GM12892 (cell line): ENCODE data around the gene CDKL2.

ENCODE experiments used
- DNase-seq: peaks from one replicate; pipeline ENCODE4 v3.0.0; 2011; ENCODE audit not compliant: insufficient read length
- FAIRE-seq: peaks from 2 replicates; lab custom pipeline; 2011; peaks lifted over from hg19 to GRCh38; lab: Jason Lieb, UNC
- POLR2A ChIP-seq: IDR thresholded peaks from 2 replicates; pipeline ENCODE4 v1.6.1; 2011; ENCODE audit warnings: low read depth, low read length, control low read depth
- POLR2AphosphoS5 ChIP-seq: IDR thresholded peaks from 2 replicates; pipeline ENCODE4 v1.6.1; 2011; ENCODE audit warnings: low read depth, low read length, control low read depth
- TAF1 ChIP-seq: IDR thresholded peaks from 2 replicates; pipeline ENCODE4 v1.6.1; 2011; ENCODE audit warnings: low read depth, mild to moderate bottlenecking, control low read depth, low read length, borderline replicate concordance

CDKL2 gene

DNA sequence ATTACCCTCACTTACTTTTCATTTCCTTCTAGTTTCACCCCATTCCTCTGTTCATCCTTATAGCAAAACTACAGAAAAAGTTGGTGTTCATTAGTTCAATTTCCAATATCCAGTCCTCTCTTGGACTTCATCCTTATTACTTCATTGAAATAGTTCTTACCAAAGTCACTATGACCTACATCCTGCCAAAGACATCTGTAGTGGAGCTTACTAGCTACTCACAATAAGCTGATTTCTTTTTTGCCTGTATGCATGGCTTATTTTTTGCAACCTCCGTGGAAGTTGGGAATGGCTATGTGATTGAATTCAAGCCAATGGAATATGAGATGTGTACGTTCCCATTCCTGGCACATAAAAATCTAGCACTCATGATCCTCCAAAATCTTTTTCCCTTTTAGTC lies 4.6 kb upstream of the CDKL2 start:
- FAIRE-seq = no peak
- TF ChIP-seq POLR2AphosphoS5 = no peak
- no peak for TF ChIP-seq TAF1
- no peak for TF ChIP-seq POLR2A

DNA sequence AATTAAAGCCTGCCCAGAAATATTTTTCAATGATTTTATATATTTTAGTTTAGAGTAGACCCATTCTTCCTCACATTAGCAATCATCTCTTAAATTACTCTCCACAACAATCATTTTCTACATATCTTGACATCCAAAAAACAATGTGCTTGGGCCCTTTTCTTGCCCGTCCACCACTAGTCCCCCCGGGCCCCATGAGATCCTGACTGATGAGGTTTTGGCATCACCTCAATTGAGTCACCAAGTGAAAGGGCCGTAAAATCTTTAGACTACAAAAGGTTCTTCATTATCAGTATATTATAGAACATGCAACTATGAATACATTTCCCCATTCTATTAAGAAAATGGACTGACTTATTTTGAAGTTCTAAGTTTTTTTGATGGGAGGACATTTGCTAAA lies 4.0 kb upstream of the CDKL2 start:
- TF ChIP-seq TAF1 = no peak
- no peak for TF ChIP-seq POLR2A
- no peak for TF ChIP-seq POLR2AphosphoS5
- no peak for FAIRE-seq
- no peak for DNase-seq

More for the DNA sequence above, 4.6 kb upstream of the CDKL2 start:
- no peak for DNase-seq

DNA sequence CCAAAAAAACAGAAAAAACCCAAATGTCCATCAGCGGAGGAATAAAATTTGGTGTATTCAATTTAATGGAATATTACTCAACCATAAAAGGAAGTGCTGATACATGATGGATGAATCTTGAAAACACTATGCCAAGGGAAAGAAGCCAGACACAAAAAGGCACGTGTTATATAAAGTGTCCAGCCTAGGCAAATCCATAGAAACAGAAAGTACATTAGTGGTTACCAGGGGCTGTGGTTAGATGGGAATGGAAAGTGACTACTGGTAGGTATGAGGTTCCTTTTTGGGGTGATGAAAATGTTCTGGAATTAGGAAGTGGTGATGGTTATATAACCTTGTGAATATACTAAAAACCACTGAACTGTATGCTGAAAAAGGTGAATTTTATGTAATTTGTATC lies 3.5 kb upstream of the CDKL2 start:
- no peak for FAIRE-seq
- no peak for TF ChIP-seq POLR2AphosphoS5
- no peak for TF ChIP-seq TAF1
- no peak for DNase-seq

DNA sequence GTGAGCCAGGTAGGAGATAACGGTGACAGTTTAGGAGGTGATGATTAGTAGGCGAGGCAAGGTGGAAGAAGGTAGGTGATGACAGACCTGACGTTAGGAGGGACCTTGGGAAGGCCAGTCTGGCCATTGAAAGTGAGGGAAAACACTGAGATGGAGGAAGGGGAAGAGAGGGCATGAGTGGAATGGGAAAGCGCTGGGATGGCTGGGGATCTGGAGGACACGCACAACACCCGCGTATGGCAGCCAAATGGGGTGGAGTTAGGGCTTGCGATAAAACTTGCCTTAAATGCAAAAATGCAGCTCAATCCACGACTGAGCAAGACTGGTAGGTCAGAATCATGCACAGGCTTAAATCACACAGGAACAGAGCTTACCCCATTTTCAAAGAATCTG lies 605 bp upstream of the CDKL2 start:
- TF ChIP-seq TAF1 = no peak
- TF ChIP-seq POLR2A = no peak
- no peak for TF ChIP-seq POLR2AphosphoS5
- DNase-seq (no peak), FAIRE-seq (no peak)

DNA sequence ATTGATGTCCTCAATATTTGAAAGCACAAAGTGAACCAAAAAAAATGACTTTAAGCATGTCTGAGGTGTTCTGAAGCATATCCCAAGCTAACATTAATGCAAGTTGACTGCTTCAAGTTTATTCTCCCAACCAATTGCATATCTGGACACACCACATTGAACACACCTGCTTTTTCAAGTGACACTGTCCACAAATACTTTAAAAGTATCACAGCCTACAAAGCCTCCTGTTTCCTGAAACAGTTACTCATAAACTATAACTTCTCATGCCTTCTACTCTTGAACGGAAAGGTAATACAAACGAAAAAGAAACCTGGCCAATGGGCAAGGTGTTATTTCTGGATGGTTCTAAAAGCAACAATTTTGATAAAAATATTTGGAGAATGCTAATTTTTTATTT lies 1.1 kb downstream of the CDKL2 start:
- FAIRE-seq (no peak), DNase-seq (no peak)
- TF ChIP-seq POLR2AphosphoS5 (no peak), TAF1 (no peak), POLR2A (no peak)

DNA sequence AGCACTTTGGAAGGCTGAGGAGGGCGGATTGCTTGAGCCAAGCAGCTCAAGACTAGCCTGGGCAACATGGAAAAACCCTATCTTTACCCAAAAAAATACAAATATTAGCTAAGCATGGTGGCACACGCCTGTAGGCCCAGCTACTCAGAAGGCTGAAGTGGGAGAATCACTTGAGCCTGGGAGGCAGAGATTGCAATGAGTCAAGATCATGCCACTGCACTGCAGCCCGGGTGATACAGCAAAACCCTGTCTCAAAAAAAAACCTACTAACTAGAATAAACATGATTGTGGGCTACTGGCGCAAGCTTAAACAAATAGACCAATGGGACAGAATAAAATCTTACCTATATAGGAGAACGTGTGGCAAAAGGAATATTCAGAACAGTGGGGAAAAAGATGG lies 7.3 kb downstream of the CDKL2 start:
- TF ChIP-seq POLR2A (no peak), POLR2AphosphoS5 (no peak), TAF1 (no peak)
- FAIRE-seq (no peak), DNase-seq (no peak)

DNA sequence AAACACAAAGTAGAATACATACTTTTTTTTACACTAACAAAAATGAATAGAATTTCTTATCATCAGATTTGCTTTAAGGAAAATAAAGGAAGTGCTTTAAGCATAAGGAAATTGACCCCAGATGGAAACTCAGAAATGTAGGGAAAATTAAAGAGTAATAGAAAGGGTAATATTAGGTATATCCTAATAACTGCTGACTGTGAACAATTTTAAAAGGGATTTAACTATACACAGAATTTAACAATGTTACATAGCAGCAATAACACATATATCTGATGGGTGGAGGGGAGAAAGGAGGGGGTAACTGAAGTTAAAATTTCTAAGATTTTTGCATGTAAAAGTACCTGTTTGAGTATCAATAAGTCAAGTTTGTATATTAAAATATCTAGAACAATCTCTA lies 8.6 kb downstream of the CDKL2 start:
- TF ChIP-seq POLR2A (no peak), TAF1 (no peak), POLR2AphosphoS5 (no peak)
- no peak for DNase-seq
- no peak for FAIRE-seq

DNA sequence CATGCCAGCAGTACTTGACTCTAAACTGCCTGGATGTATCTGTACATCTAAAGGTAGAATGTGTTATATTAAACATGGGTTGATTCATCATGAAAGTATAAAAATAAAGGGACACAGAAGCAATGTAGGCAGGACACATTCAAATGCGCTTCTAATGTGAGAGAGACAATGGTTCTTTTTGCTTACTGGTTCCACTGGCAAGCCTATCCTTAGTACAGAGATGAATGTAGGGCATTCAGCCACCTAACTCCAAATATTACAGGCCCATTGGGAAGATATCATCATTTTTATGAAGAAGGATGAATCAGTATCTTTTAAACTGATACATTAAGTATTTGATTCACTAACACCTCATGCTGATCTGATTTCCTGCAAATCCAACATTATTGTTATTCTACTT lies 18.0 kb downstream of the CDKL2 start:
- TF ChIP-seq TAF1 = no peak
- FAIRE-seq (no peak), DNase-seq (no peak)

DNA sequence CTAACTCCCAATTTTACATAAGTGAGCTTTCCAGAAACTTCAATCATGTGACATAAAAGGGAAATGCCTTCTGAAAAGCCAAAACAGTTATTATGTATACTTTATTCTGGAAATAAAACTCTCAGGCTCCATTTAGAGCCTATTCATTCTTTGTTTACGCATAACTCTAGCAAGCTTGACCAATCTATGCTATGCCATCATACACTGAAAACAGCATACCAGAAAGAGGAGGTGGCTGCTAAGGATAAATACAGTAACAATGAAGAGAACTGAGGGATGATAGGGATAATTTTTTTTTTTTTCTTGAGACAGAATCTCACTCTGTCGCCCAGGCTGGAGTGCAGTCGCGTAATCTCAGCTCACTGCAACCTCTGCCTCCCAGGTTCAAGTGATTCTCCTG lies 24.4 kb downstream of the CDKL2 start:
- TF ChIP-seq POLR2A (no peak), POLR2AphosphoS5 (no peak), TAF1 (no peak)
- FAIRE-seq (no peak), DNase-seq (no peak)

DNA sequence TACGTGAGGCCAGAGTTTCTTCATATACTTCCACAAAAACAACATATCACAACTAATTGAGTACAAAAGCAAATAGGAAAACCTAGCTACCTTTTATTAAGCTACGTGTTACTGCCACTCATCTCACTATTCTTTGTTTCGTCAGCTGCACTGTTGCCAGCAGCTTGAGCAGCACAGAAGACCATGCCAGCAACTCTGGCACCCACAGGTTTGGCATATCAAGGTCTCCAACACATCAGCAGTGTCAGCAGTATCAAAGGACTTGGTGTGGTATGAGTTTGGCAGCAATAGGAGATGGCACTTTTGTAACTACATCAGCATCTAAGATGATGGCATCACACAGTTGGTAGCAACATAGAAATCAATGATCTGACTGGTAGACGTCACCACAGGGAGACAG lies 30.7 kb downstream of the CDKL2 start:
- DNase-seq (no peak), FAIRE-seq (no peak)
- TF ChIP-seq POLR2AphosphoS5 (no peak), TAF1 (no peak), POLR2A (no peak)

DNA sequence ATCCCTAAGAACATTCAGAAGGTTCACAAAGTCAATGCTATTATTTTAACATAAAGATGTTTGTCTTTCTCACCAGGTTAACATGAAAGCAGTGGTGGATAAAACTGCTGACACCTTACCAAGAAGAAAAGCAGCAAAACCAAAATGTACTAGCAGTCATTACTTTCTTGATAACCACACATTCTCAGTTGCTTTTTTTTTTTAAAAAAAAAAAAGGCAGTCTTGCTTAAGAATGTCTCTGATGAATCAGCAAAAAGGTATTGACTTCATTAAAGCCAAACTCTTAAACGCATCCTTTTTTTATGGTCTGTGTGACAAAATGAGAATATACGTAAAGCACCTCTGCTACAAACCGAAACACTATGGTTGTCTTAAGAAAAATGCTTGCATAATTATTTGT lies 31.9 kb downstream of the CDKL2 start:
- no peak for FAIRE-seq
- no peak for DNase-seq
- TF ChIP-seq POLR2AphosphoS5 = no peak
- no peak for TF ChIP-seq TAF1
- TF ChIP-seq POLR2A = no peak

DNA sequence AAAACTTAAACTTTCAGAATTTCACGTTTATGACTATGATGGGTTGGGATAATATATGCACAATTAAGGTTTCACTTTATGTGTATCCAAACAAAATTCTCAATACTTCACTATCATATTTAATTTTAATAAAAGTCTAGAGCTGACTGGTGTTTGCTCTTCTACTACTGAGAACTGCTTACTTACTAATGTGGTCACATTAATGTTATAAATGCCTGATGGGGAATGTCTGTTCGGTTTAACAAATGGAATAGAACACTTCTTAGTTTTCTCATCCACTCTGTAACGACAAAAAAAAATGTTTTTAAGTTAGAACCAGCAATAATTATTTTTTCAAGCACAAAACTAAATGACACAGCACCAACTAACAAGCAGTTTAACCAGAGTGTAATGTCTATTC lies 34.3 kb downstream of the CDKL2 start:
- TF ChIP-seq POLR2A (no peak), TAF1 (no peak), POLR2AphosphoS5 (no peak)
- FAIRE-seq = no peak
- no peak for DNase-seq

DNA sequence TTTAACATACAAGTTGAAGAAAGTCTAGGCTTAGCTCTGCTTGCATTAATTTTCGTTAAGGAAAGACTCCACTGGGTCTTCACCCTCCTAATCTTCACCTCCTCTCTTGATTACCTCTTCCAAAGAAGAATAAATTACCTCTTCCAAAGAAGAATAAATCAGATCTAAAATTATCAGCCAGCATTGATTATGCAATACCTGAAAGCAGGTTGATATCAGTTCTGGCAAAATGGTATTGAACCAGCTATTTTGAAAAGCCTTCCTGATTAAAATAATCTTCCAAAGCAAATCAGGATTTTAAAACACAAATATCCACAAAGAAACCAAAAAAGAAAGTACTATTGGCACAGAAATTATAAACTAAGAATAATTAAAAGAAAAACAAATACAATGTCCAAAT lies 36.9 kb downstream of the CDKL2 start:
- DNase-seq (no peak), FAIRE-seq (no peak)
- TF ChIP-seq POLR2AphosphoS5 (no peak), TAF1 (no peak), POLR2A (no peak)

DNA sequence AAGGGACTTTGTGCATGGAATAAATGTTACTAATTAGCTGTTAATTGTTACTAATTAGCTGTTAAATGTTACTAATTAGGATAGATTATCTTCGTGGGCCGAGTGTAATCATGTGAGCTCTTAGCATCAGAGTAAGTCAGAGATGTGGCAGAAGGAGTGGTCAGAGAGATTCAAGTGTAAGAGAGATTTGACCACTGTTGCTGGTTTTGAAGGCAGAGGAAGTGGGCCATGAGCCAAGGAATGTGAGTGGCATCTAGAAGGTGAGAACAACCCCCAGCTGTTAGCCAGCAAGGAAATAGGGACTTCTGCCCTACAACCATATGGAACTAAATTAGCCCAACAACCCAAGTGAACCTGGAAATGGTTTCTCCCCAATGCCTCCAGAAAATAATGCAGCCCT lies 46.3 kb downstream of the CDKL2 start:
- FAIRE-seq (no peak), DNase-seq (no peak)

More for the DNA sequence above, 46.3 kb downstream of the CDKL2 start:
- TF ChIP-seq POLR2A = no peak
- no peak for TF ChIP-seq TAF1
- no peak for TF ChIP-seq POLR2AphosphoS5
